SIG-M5 (cell line): ENCODE results near the gene FLRT2.

Source experiments
- DNase-seq: peaks from one replicate; lab custom pipeline; 2025; lab: John Stamatoyannopoulos, UW

FLRT2 gene

GRCh38 chr14:85531141-85531586, 1.2 kb downstream of the FLRT2 start:
- no peak for DNase-seq

DNA sequence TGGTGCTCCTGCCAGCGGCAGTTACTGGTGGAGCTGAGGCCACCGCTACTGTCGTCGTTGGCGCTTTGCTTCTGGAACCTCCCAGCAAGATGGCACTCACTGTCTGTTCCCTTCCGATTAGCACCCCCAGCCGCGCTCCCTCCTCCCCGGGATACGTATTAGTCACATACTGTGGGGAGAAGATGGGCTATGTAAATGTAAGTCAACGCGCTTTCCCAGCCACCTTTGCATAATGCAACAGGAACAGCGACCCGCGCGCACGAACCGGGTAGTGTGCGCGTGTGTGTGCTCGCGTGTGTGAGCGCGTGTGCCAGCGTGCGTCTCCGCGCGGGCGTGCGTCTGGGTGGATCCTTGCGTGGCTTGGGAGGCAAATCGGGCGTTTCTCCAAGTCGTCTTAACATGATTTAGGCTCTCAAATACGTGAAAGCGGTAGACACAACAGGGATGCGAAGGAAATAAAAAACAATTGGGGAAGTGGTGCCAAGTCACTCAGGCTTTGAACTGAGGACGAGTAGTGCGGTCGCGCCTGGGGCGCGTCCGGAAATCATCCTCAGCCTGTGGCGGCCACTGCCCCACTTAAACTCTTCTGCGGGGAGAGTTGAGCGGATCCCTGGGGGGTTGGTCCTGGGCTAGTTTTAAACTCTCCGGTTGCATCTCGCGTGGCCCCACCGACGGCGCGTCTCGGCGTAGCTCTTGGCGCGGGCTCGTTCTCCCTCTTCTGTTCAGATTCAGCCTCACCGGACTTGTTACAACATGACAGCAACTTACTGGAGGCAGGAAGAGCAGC, 1.8 kb downstream of the FLRT2 start:
- peak; percentile 6 for DNase-seq

DNA sequence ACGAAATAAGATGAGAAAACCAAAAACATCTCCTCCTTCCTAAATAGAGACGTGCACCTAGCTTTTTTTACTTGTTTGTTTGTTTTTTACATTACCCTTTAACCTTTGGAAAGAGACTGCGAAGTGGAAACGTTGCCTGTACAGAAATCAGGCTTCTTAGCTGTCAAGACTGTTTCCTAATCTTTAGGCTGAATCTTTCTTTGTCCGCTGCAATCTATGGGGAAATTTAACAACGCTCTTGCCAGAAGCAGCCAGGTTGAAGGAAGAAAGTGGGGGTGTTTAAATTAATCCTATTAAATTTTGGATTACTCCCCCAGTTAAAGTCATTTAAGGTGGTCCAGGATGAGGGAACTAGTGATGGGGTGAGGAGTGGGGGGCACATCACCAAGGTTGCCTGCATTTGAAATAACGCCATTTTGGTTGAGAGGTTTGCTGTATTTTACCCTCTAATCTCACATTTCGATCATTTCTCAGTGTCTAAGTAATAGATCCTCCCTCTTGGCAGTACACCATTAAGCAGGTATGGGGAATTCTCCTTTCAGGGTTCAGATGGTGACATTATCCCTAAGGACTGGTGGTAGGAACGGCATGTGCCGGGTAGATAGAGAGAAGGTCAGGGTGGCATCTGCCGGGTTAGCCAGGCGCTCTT, 2.6 kb downstream of the FLRT2 start:
- DNase-seq, result no peak

DNA sequence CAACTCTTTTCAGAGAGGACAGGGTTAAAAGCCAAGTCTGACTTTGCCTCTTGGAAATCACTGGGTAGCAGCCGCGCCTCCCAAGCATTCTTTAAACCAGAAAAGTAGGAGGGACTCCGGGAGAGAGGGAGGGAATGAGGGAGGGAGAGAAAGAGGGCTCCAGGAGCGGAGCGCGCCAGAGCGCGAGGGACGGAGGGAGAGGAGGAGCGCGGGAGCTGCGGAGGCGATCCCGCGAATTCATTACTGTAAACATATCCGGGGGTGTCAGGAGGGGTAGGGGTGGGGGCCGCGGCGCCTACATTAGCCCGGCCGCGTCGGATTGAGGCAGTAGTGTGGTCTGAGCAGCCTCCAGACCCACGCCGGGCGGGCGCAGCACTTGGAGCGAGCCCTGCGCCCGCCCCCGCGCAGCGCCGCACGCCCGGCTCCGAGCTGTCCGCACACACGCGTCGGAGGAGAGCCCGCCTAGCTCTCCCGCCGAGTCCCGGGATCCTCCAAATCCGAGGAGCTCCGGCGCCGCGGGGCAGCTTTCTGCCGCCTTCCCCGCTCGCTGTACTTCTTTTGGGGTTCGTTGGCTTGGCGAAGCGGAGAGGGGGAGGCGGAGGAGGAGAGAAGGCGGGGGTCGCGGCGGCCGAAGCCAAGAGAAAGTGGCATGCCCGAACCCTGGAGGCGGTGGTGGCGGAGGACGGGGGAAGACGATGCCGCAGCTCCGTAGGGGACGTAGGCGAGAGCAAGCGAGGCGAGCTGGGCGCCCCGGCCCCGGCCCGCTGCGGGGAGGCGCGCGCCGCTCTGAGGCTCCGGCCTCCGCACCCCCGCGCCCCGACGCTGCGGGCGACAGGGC, 3.3 kb downstream of the FLRT2 start:
- no peak for DNase-seq

DNA sequence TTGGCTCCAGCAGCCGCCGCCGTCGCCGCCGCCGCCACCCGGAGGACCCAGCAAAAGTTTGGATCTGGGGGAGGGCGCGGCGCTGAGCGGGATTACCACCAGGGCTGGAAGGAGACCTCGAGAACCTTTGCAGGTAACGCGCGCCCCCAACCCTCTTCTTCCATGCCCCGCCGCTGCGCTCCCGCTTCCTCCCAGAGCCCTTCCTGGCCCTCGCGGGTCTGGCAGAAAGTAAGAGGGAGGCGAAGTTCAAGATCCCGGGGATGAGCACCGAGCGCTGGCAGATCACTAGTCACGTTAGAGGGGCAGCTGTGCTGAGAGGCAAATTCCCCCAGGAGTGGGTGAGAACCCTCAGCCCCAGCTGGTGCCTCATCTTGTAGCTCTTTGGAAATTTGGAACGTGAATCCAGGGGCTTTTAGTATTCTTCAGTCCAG, 3.9 kb downstream of the FLRT2 start:
- DNase-seq, result no peak

DNA sequence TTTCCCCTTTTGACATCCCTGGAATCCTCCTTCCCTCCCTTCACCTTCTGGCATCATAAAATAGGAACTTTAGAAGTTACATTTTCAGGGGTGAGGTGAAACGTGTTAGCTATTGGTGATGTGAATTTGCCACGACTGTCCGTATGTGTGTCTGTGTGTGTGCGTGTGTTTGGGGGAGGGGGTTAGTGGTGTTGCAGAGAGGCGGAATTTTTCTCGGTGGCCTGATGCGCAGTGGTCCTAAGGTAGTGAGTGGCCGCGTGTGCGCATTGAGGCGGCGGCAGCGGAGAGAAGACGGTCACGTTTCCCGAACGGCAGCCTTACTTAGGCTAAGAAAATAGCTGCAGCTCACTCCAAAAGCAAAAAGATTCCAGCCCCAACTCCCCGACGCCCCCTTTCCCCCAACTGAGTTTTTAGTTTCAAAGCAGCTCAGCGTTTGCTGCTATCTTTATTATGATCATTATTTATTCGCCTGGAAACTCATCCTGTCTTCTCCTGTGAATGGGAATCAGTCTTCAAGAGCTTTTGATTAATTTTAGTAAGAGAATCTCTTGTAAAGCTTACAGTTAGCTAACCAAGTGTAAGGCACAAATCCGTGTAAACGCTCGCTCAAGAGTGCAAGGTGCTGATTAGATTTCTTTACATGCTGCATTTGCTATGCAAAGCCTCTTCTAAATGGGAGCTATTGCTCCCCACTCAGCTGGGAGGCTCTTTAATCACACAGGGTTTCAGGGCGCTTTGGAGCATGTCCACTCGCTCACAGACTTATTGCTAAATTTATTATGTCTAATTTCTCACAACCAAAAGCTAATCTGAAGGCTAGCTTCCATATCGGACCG, 4.7 kb downstream of the FLRT2 start:
- no peak for DNase-seq

DNA sequence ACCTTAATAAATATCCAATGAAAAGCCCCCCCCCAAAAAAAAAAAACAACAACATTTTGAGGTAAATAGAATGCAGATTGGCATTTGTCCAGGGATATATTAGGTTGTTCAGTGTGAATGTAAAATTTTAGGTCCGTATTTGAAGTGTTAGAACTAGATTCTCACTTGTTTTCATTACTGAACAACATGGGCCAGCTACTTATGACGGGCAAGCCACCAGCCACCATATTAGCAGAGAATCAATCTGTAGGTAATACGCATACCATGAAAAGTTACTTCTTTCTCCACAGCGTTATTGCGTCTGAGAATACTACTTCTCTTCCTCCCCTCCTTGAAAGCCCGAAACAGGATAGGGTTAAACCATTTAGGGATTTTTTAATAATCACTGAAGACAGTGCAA, 5.4 kb downstream of the FLRT2 start:
- DNase-seq, result no peak

DNA sequence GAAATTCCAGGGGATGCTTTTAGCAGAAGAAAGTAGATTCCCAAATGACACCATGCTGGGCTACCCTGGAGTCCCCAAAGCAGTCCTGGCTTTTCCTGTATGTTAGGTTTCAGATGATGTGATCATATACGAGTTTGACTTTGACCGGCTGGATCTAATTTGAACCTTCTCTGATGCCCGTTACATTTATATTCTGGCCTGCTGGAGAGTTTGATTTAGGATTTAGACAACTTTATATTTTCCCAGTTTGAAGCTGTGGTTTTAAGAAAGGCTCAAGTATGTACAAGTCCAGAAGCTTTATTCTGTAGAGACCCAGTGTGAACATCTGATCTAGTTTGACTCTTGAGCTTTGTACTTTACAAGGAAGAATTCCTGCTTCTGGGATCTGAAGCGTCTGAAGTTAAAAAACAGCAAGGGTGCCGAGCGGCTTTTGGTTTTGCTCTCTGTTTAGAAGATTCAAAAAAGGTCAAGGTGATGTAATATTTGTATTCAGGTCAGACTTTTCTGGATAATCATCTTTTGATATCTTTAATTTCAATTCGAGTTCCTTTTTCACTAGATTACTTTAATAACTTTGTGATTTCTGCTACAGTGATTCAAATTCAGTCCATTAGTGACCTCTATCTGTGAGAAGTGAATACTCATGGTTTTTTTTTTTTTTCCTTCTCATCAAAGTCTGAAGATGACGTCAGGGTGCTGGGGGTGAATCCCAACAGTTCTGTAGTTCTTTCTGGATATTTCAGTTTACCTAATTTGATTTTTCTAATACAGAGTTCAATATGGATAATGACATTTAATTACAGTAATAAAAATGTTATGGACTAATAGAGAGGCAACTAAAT, 6.3 kb downstream of the FLRT2 start:
- no peak for DNase-seq

DNA sequence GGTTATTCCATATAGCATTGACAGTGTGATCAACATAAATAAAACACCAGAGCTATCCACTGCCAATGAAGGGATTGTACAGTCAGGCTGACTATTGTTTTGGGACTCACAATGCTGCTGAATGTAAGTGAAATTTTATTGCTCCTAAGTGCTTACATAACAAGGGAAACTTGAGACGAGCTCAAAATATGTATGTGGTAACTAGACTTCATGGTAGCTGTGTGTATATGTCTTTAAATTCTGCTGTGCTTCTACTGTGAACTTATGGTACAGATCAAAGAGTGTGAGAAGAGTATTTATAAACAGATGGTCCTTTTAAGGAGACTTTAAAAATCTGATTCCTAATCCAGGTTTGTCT, 6.9 kb downstream of the FLRT2 start:
- DNase-seq, result no peak

GRCh38 chr14:85537526-85537925, 7.6 kb downstream of the FLRT2 start:
- no peak for DNase-seq

GRCh38 chr14:85538636-85539035, 8.7 kb downstream of the FLRT2 start:
- no peak for DNase-seq

DNA sequence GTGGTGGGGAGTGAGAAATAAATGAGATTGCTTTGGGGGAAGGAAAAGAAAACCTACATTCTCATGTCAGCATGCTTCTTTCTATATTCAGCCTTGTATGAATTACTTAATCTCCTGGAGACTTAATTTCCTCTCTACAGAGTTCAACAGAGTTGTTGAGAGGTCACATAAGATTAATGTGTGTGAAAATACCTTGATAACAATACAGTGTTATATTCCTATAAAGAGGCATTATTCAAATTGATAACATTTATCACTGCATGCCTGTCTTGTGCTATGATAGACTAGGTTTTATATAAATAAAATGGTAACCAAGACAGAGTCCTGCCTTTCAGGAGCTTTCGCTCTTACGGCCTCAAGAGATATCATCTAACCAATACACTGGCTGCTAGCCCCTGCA, 9.6 kb downstream of the FLRT2 start:
- no peak for DNase-seq

GRCh38 chr14:85542623-85543022, 12.7 kb downstream of the FLRT2 start:
- DNase-seq, result no peak

- no peak for DNase-seq
Measured at GRCh38 chr14:85545738-85546137, 15.8 kb downstream of the FLRT2 start.

- DNase-seq, result no peak
Measured at GRCh38 chr14:85546390-85546789, 16.4 kb downstream of the FLRT2 start.

- DNase-seq, result no peak
Measured at GRCh38 chr14:85549697-85550096, 19.8 kb downstream of the FLRT2 start.

- DNase-seq, result no peak
Measured at GRCh38 chr14:85554106-85554505, 24.2 kb downstream of the FLRT2 start.

DNA sequence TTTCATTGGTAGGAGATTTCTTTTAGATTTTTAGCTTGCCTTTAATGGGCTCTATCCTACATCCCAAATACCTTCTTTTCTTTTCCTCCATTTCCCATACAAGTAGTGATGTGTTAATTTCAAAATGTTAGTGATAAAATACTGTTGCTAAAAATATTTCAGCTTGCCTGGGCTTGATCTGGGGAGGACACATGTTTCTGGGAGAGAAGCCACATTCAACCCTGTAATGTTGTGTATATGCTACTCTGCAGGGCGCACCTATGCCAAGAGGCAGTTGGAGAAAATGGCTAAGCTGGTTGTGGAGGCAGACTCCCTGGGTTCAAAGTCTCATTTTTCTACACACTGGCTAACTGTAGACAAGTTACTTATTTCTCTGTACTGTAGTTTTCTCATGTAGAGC, 26.3 kb downstream of the FLRT2 start:
- no peak for DNase-seq

- no peak for DNase-seq
Measured at GRCh38 chr14:85558505-85558904, 28.6 kb downstream of the FLRT2 start.

- DNase-seq, result no peak
Measured at GRCh38 chr14:85562630-85563029, 32.7 kb downstream of the FLRT2 start.
